HG03469 (cell line): ENCODE measurements around the gene MCF2L.

Experiments used
- ATAC-seq: cut with Tn5 transposase; IDR thresholded peaks from one replicate; pipeline ENCODE4 v1.9.1; 2021; ENCODE audit warnings: mild to moderate bottlenecking, moderate library complexity, moderate number of reproducible peaks; ENCODE audit not compliant: unreplicated experiment

The MCF2L gene

GRCh38 chr13:113080361-113080831 lies 111.4 kb downstream of the MCF2L start:
- ATAC-seq = no peak

DNA sequence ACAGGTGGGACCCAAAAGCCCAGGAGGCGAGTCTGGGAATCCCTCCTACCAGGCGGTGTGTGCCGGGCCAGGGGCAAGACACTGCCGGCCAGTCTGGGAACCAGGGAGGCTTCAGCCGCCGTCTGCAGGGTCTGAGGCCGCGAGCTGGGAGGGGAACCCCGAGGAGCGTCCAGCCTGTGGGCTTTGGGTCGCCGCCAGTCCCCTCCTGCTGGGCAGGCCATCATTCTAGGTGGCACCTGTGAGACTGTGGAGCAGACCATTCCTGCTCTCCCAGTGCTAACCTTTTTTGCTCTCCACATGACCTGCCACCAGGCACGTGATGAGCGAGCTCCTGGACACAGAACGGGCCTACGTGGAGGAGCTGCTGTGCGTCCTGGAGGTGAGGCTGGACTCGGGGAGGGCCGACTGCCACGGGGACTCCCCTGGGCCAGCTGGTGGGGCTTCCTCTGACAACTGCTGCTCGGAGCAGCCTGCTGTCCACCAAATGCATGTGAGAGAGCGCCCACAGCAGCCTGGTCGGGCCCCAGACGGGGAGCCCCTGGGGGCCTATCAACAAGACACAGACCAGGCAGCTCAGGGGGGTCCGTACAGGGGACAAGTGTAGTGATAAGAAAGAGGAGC lies 112.0 kb downstream of the MCF2L start:
- ATAC-seq = no peak

GRCh38 chr13:113082198-113083021 lies 113.4 kb downstream of the MCF2L start:
- no peak for ATAC-seq

- no peak for ATAC-seq
Measured at GRCh38 chr13:113083022-113083373, 114.0 kb downstream of the MCF2L start.

DNA sequence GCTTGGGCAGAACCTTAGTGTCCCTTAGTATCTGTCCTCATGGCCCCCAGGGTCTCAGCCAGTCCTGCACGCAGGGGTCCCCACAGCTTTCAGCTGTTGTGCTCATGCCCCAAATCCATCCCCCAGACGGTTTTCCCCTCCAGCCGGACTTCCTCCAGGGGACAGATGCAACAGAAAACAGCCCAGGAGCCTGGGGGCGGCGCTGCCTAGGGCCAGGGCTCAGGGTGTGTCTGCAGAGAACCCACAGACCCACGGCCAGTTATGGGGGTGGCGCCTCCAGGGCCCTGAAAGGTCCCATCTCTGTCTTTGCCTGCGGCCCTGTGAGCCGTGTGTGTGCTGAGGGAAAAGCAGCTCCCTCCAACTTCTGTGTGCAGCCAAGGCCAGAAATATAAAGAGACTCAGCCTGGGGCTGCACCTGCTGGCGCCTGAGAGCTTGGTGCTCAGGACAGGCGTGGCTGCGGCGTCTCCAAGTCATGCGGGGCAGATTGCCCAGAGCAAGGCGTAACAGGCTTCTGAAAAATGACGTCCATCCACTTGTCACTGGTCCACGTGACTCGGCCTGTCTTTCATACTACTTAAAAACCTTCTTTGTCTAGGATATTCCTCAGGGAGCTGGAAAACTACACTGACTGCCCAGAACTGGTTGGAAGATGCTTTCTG lies 114.5 kb downstream of the MCF2L start:
- ATAC-seq = no peak

DNA sequence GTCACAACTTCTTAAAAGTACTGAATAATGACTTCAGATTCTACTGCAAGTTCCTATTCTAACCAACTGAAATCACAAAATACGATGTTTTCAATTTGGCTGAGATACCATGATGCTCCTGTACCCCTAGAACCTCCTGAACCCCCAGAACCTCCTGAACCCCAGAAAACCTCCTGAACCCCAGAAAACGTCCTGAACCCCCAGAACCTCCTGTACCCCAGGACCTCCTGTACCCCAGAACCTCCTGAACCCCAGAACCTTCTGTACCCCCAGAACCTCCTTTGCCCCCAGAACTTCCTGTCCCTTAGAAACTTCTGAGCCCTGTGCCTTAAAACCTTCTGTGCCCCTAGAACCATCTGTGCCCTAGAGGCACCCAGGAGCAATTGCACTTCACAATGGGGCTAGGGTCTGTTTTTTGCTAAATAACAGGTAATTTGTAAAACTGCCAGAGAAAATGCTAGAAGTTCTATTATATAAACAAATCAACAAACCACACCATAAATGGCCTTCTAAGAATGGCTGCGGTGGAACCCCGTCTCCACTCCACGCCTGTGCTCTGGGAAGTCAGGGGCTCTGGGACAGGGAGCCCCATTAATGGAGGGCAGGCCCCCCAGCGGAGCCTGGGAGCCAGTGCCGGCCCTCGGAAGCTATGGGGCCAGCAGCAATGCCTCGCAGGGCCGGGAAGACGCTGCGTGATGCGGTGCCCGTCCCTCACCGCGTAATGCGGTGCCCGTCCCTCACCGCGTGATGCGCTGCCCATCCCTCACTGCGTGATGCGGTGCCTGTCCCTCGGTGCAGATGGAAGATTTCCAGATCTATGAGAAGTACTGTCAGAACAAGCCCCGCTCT lies 115.3 kb downstream of the MCF2L start:
- ATAC-seq = no peak

DNA sequence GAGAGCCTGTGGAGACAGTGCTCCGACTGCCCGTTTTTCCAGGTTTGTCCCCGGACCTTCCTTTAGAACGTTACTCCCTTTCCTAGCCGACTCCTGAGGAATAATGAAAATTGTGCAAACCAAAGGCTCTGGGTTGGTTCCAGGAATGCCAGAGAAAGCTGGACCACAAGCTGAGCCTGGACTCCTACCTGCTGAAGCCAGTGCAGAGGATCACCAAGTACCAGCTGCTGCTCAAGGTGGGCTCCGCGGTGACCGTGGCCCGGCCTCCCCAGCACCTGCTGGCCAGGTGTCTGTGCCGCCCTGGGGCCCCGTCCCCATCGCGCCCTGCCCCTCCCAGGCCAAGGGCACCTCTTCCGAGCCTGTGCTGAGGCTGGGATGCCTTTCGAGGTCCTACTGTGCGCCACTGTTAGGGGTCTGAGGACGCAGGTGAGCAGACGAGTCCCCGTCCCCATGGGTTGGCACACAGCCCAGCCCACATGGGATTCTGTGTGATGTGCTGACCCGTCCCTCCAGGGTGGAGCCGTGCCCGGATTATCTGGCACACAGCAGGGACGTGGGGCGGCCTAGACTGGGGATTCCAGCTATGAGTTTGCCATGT lies 116.0 kb downstream of the MCF2L start:
- ATAC-seq = no peak

- no peak for ATAC-seq
Measured at GRCh38 chr13:113086031-113086750, 117.2 kb downstream of the MCF2L start.

DNA sequence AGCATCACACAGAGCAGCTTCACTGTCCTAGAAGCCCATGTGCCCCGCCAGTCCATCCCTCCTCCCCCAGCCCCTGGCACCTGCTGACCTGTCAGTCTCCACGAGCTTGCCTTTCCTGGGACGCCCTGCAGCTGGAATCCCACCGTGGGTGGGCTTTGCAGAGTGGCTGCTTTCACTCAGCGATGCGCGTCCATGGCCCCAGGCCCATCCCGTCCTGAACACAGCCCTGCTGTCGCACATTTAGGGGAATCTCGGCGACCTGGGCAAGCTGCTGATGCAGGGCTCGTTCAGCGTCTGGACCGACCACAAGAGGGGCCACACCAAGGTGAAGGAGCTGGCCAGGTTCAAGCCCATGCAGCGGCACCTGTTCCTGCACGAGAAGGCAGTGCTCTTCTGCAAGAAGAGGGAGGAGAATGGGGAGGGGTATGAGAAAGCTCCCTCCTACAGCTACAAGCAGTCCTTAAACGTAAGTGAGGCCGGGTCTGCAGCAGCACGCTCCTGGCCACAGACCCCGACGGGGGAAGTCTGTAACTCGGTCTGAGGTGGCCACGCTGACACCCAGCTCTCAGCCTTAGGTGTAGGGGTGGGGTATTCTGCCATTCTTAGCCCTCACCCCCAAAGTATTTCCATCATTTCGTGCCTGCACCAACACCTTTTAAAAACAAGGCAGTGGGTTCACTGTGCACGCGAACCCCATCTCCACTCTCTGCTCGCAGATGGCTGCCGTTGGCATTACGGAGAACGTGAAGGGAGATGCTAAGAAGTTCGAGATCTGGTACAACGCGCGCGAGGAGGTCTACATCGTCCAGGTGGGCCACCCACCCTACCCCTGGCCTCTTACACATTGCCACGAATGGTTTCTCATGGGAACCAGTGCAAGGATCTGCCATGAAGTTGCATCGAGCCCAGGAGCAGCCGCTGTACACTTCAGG lies 118.2 kb downstream of the MCF2L start:
- no peak for ATAC-seq

- ATAC-seq = no peak
Measured at GRCh38 chr13:113087923-113088690, 119.1 kb downstream of the MCF2L start.

- no peak for ATAC-seq
Measured at GRCh38 chr13:113088691-113089020, 119.6 kb downstream of the MCF2L start.

DNA sequence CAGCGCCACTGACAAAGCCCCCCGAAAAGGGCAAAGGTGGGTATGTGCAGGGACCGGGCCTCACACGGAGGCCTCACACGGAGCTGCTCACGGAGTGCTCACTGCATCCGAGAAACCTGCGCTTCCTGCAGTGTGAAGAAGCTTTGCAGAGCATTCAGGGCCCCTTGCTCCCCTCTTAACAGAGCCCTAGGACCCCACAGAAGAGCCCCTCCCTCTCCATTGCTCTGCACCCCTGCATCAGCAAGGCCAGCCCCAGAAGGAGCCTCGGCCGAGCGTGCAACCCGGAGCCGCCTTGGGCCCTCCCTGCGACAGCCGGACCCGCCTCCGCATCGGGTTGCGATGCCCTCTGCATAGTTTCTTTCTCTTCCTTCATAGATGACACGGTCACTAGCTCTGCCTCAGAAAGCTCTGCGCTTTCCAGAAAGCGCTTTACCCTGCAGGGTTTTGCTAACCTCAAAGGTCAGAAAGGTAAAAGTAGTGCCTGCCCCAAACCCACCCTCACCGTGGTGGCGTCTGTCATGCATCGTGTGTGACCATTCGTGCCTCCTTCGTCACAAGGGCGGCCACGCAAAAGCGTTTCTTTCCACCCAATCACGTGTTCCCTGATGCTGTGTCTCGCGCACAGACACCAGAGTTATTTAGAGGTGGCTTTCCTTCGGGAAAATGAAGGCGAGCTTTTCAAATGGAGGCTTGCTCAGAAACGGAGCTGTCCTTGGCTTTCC lies 120.8 kb downstream of the MCF2L start:
- ATAC-seq = no peak

- no peak for ATAC-seq
Measured at GRCh38 chr13:113090415-113090770, 121.4 kb downstream of the MCF2L start.

DNA sequence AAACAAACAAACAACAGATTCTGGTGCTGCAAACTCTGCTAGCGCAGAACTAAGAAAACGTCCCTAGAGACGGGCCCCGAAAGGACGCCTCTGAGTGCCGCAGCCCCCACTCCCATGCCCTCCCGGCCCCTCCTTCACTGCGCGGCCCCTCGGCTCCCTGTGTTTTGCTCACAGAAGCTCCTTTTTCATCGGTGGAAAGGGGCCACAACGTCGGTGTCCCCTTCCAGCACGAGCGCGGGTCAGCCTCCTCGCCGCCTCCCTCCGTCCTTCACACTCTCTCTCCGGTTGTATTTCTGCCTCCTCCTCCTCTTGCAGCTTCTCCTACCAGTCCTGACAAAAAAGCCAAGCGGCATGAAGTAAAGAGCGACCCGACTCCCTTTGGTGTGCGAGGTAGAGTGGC lies 121.8 kb downstream of the MCF2L start:
- ATAC-seq = no peak

GRCh38 chr13:113091211-113091771 lies 122.3 kb downstream of the MCF2L start:
- no peak for ATAC-seq

GRCh38 chr13:113091891-113092775 lies 123.1 kb downstream of the MCF2L start:
- ATAC-seq = no peak
